Activated CD4-positive, alpha-beta memory T cell treated with anti-CD3 and anti-CD28 coated beads, Interleukin-2, amount 10 ng/mL, durations not matched to agents 7 days and 5 days (primary cell): ENCODE data around the gene IFT43. TPM values are rescaled to one million over a fixed set of nuclear protein-coding genes. Genes with fewer than 3 reads are reported as not detected.

Experiments
- CTCF ChIA-PET: fragments of 350-600 bp; sonication (Branson Sonifier 250); formaldehyde crosslinking; loops from one replicate; lab custom pipeline; 2021; ENCODE audit warnings: antibody characterized with exemption, inconsistent platforms; lab: Charles Lee
- POLR2A ChIA-PET: fragments of 350-600 bp; sonication (Branson Sonifier 250); formaldehyde crosslinking; loops from one replicate; lab custom pipeline; 2021; ENCODE audit warnings: antibody characterized with exemption; lab: Charles Lee
- DNase-seq: peaks from one replicate; pipeline ENCODE4 v3.0.0-alpha.2; 2020
- H3K27ac Mint-ChIP-seq: one replicate; pipeline ENCODE4 v1.8.0; 2021; ENCODE audit warnings: mild to moderate bottlenecking, mixed read lengths
- H3K27me3 Mint-ChIP-seq: one replicate; pipeline ENCODE4 v1.8.0; 2021; ENCODE audit warnings: mixed read lengths
- H3K36me3 Mint-ChIP-seq: one replicate; pipeline ENCODE4 v1.8.0; 2021; ENCODE audit warnings: low read depth, mixed read lengths
- H3K4me1 Mint-ChIP-seq: one replicate; pipeline ENCODE4 v1.8.0; 2021; ENCODE audit warnings: mixed read lengths
- H3K4me3 Mint-ChIP-seq: one replicate; pipeline ENCODE4 v1.8.0; 2021; ENCODE audit warnings: mild to moderate bottlenecking, mixed read lengths
- H3K9me3 Mint-ChIP-seq: one replicate; pipeline ENCODE4 v1.8.0; 2021; ENCODE audit warnings: mixed read lengths
- total RNA-seq, 2 experiments: library from RNA; stranded (reverse); gene quantifications; one replicate each; pipeline ENCODE4 v1.2.3, GENCODE V29; 2021

IFT43 gene
- total RNA-seq, 2 experiments from 2014 or later = 6.4 to 6.9 TPM

DNA sequence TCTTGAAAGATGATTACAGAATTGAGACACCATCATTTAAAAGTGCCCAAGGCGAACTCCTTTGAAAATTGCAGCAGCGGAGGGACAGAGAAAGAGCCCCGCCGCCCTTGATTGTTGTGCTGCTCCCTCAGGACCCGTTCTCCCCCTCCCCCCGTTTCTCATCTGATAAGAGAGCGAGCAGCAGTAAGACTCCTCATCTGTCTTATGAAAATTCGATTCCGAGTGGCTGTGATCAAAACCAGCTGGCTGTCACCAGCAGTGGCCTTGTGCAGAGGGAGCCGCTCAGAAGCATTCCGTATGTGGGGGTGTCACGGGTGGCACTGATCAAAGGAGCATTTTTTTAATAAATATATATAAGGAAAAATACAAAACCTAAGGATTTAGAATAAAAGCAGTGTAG, 88.2 kb downstream of the IFT43 start:
- Mint-ChIP-seq H3K27ac (no peak overlapping the region), H3K9me3 (no peaks in the 10 kb centered on the region), H3K4me1 (no peaks in the 10 kb centered on the region), H3K27me3 (no peaks in the 10 kb centered on the region), H3K4me3 (no peak overlapping the region), H3K36me3 (no peaks in the 10 kb centered on the region)
- ChIA-PET CTCF (no interaction called here), POLR2A (no interaction called here)
- DNase-seq = no peak

DNA sequence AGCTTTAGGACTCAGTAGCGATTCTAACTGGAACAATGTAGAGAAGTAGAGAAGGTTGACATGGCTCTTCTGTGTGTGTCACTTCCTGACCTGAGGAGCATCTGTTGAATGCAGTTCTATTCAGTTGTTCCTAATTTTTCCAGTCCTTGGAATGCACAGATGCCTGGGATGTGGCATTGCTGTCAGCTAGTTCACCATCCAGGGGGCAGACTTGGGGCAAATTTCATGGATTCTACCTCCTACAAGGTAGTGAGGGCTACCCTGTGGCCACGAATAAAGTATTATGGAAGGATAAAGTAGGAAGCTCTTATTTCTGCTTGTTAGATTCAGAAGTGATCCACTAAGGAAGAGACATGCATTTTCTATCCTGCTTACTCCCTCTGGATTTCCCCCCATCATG, 91.8 kb downstream of the IFT43 start:
- H3K27ac Mint-ChIP-seq = no peak overlapping the region
- H3K27me3 Mint-ChIP-seq = no peaks in the 10 kb centered on the region
- DNase-seq = no peak
- H3K4me1 Mint-ChIP-seq = no peaks in the 10 kb centered on the region
- CTCF ChIA-PET = no interaction called here
- H3K4me3 Mint-ChIP-seq = no peak overlapping the region
- POLR2A ChIA-PET = no interaction called here
- no peaks in the 10 kb centered on the region for H3K36me3 Mint-ChIP-seq
- H3K9me3 Mint-ChIP-seq = no peaks in the 10 kb centered on the region

DNA sequence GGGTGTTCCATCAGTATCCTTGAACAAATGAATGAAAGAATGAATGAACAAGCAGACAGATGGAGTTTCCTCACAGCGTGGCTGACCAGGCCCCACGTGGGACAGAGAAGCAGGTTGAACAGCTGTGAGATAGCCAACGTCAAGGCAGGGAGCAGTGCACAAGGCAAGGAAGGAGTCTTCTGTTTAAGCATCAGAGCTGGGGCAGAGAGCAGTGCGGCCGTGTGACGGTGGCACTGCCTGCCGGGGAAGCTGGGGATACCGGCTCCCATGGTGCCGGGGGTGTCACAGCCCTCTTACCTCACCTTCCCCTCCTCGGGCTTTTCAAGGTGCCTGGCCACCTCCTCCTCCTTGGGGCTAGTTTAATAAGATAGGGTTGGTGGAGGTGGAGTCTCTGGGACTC, 92.9 kb downstream of the IFT43 start:
- CTCF ChIA-PET = no interaction called here
- H3K27me3 Mint-ChIP-seq = no peaks in the 10 kb centered on the region
- no peaks in the 10 kb centered on the region for H3K9me3 Mint-ChIP-seq
- POLR2A ChIA-PET = no interaction called here
- no peak overlapping the region for H3K4me3 Mint-ChIP-seq
- no peak overlapping the region for H3K27ac Mint-ChIP-seq
- DNase-seq = no peak
- H3K36me3 Mint-ChIP-seq = no peaks in the 10 kb centered on the region
- H3K4me1 Mint-ChIP-seq = no peaks in the 10 kb centered on the region

DNA sequence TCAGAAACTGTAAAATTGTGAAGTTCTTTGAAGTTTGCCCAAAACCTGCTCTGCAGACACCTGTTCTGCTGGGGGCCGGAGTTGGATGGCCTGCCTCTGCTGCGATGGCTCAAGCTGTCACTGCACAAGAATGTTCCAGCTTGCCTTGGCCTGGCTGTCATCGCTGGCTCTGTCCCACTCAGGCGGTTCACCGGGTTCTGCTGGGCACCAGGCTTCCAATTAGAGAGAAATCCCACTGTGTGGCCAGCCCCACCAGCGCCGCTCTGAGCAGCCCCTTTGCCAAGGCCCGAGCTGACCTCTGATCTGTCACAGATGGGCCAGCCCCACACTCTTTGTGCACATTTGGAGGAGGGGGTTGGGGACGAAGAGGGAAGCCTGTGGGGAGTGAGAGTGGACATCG, 94.5 kb downstream of the IFT43 start:
- H3K9me3 Mint-ChIP-seq = no peaks in the 10 kb centered on the region
- ChIA-PET POLR2A (no interaction called here), CTCF (no interaction called here)

DNA sequence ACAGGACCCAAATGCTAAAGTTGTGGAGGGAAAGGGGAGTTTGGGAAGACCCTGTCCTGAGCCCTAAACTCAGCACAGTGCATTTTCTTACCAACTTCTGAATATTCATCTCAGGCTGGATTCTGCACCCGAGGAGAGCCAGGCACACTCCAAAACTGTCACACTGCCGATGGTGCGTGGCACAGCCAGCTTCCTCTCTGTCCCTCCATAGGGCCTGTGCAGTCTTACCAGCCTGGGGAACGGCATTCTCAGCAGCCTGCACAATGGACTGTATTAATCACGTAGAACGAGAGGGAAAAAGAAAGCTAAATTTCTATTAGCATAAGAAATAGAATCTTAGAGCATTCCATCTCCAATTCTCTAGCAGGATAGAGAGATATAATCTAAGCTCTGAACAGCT, 94.9 kb downstream of the IFT43 start:
- Mint-ChIP-seq H3K27me3 (no peaks in the 10 kb centered on the region), H3K4me3 (no peak overlapping the region), H3K9me3 (no peaks in the 10 kb centered on the region), H3K36me3 (no peaks in the 10 kb centered on the region), H3K27ac (no peak overlapping the region), H3K4me1 (no peaks in the 10 kb centered on the region)
- ChIA-PET POLR2A (no interaction called here), CTCF (no interaction called here)
- no peak for DNase-seq

More for the DNA sequence above, 94.5 kb downstream of the IFT43 start:
- DNase-seq = no peak
- Mint-ChIP-seq H3K27ac (no peak overlapping the region), H3K36me3 (no peaks in the 10 kb centered on the region), H3K4me1 (no peaks in the 10 kb centered on the region), H3K4me3 (no peak overlapping the region), H3K27me3 (no peaks in the 10 kb centered on the region)

DNA sequence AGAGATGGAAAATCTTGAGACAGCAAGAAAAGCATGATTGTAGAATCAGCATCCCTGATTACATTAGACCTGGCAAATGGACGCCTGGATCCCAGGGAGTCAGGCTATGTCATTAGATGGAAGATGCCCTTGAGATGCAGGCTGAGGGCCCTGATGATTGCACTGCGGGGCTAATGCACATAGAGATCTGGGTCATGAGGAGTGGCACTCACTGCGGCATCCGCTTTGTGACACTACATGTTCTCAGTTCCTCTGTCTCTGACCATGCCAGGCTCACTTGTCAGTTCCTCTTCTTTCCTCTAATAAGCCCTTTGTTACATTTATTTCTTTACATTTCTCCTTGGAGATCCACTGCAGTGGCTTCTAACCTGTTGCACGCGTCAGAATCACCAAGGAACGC, 96.1 kb downstream of the IFT43 start:
- CTCF ChIA-PET = no interaction called here
- Mint-ChIP-seq H3K4me1 (no peaks in the 10 kb centered on the region), H3K27me3 (no peaks in the 10 kb centered on the region), H3K9me3 (no peaks in the 10 kb centered on the region), H3K27ac (no peak overlapping the region), H3K36me3 (no peaks in the 10 kb centered on the region), H3K4me3 (no peak overlapping the region)
- DNase-seq = no peak
- POLR2A ChIA-PET = no interaction called here

DNA sequence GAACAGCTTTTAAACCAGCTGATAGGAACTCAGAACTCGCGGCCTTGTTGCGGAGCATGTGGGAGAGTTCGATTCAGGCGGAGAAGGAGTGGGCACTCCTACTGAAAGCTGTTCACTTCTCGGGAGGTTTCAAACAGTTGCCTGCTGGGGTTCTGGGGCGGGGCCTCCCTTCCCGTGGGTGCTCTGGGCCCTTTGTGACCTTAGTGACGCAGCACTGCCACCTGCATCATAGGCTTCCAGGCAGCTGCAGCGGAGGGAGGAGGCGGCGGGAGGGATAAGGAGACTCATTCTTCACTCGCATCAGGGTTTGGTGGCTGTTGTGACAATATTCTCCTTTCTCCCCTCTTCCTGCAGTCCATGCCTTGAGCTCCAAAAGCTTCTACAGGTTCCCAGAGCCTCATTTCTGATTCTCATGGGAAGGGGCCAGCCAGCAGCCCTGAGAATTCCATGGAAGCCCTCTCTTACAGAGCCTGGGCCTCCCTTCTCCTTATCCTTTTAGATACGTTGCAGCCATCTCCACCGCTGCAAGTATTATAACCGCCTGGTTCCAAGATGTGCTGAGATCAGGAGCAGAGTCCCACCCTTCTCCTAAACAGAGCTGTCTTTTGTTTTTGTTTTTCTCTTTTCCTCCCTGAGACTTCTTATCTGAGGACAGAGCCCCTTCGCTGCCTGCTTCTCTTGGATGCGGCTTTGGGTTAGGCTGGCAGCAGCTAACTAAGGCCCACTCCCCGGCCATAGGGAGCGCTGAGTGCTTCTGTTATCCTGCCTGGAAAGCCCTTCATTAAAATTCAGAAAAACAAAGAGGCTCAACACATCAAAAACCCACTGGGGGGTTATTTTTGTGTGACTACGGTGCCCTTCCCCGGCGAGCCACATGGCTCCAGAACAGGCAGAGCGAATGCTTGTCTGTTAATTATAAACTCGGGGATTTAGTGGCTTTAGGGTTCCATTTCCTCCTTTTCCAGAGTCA, 98.5 kb downstream of the IFT43 start:
- POLR2A ChIA-PET = no interaction called here
- H3K36me3 Mint-ChIP-seq = no peaks in the 10 kb centered on the region
- H3K9me3 Mint-ChIP-seq = no peaks in the 10 kb centered on the region
- no peak overlapping the region for H3K27ac Mint-ChIP-seq
- H3K4me1 Mint-ChIP-seq = no peaks in the 10 kb centered on the region
- DNase-seq = no peak
- no peaks in the 10 kb centered on the region for H3K27me3 Mint-ChIP-seq
- CTCF ChIA-PET = no interaction called here
- no peak overlapping the region for H3K4me3 Mint-ChIP-seq

DNA sequence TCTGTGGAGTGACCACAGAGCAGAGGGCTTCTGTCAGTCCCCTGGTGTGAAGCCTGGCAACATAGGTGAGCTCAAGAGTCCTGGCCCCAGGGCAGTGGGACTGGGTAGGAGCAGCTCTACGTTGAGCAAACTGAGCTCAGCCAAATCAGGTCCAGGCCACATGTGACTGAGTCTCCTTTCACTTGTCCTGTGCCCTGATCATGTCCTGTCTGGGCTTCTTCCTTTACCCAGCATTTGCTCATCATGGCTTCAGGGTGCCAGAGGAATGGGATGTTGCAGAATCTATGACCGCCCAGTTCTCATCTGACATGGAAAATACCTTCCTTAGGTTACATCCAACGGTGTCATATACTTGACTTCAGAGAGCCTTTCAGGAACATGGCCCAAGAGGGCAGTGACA, 99.8 kb downstream of the IFT43 start:
- Mint-ChIP-seq H3K4me1 (no peaks in the 10 kb centered on the region), H3K9me3 (no peaks in the 10 kb centered on the region), H3K27me3 (no peaks in the 10 kb centered on the region), H3K27ac (no peak overlapping the region), H3K4me3 (no peak overlapping the region), H3K36me3 (no peaks in the 10 kb centered on the region)
- ChIA-PET POLR2A (no interaction called here), CTCF (no interaction called here)
- no peak for DNase-seq

DNA sequence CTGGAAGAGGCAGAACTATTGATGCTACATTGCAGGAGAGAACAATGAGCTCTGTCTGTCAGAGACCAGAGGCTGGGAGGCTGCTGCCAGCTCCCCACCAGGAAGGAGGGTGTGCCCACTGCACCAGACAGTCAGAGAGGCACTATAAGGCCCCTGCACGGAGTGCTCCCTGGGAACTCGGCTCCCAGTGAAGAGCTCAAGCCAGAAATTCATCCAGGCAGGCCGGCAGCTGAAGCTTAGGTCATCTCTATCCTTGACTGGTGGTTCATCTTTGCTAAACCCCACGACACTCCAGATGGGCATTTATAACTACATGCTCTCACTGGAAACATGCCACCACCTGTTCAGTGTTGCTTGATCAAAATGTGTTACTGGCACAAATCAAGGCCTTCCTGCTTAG, 101.1 kb downstream of the IFT43 start:
- Mint-ChIP-seq H3K4me1 (no peaks in the 10 kb centered on the region), H3K36me3 (no peaks in the 10 kb centered on the region), H3K27me3 (no peaks in the 10 kb centered on the region), H3K9me3 (no peaks in the 10 kb centered on the region), H3K27ac (no peak overlapping the region), H3K4me3 (no peak overlapping the region)
- CTCF ChIA-PET = no interaction called here
- POLR2A ChIA-PET = no interaction called here
- DNase-seq = no peak

DNA sequence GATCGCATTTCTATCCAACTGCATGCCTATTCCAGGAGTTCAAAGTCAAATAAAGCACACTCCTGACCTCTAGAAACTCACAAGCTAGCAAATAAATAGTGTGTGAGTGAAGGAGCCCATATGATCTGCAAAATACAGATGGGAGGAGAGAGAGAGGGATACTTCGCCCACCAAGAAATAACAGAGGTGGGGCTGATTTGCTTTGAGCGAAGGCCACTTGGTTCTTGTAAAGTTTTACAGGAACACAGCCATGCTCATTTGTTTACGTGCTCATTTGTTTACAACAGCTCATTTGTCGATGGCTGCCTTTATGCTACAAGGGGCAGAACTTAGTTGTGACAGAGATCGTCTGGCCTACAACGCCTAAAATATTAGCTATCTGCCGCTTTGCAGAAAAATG, 102.8 kb downstream of the IFT43 start:
- no peaks in the 10 kb centered on the region for H3K4me1 Mint-ChIP-seq

DNA sequence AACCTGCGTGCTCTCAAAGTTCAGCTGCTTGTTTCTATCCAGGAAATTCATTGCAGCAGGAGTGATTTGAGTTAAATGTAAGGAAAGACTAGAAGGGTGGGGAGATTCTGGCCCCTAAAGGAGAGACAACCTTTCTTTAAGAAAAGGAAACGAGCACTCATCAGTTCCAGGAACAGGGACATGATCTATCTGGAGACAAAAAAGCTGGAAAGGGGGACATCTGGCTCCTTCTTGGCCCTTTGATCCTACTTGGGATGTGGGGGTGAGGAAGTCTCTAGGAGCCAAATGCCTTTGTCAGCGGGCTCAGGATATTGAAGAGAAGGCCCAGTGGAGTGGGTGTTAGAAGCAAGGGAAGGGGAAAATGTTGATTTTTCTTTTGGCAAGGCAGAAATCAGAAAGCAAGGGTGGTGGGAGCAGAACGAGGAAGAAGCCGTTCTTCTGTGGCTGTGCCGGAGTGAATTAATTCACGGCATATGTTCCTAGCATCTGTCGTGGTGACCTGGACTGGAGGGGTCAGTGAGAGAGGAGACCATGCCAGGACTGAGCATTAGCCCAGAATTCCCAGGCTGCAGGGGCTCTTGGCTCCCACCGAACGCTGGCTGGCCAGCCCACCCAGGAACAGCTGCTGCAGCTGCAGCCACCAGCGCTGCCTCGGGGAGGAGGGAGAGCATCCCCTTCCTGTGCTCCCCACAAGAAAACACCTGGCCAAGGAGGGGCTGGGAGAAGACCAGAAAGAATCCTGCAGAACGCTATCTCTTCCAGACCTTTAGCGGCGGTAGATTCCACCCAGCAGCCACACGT, 103.4 kb downstream of the IFT43 start:
- no peaks in the 10 kb centered on the region for H3K4me1 Mint-ChIP-seq
- no peak overlapping the region for H3K27ac Mint-ChIP-seq
- ChIA-PET CTCF (no interaction called here), POLR2A (no interaction called here)
- no peaks in the 10 kb centered on the region for H3K9me3 Mint-ChIP-seq
- no peaks in the 10 kb centered on the region for H3K36me3 Mint-ChIP-seq
- no peak overlapping the region for H3K4me3 Mint-ChIP-seq
- H3K27me3 Mint-ChIP-seq = peaks cover 1% of the 10 kb centered on the region
- DNase-seq = no peak

More for the DNA sequence above, 102.8 kb downstream of the IFT43 start:
- DNase-seq = no peak
- ChIA-PET CTCF (no interaction called here), POLR2A (no interaction called here)
- Mint-ChIP-seq H3K9me3 (no peaks in the 10 kb centered on the region), H3K27ac (no peak overlapping the region), H3K27me3 (peaks cover 1% of the 10 kb centered on the region), H3K36me3 (no peaks in the 10 kb centered on the region), H3K4me3 (no peak overlapping the region)

DNA sequence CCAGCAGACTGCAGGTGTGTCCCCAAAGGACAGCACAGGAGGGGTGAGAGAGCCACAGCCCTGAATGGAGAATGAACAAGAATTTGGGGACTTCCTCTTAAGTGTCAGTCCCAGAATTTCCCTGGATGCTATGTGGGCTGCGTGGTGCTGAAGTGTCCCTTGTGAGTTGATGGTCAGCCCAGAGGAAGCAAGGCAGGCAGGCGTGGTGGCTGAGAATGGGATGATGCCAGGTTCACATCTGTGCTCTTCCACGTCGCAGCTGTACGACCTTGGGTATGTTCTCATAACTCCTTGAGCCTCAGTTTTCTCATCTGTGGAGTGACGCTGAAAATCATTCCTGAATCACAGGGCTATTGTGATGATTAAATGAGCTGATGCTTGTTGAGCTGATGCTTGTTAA, 104.0 kb downstream of the IFT43 start:
- CTCF ChIA-PET = no interaction called here
- H3K4me3 Mint-ChIP-seq = no peak overlapping the region
- DNase-seq = no peak
- no peak overlapping the region for H3K27ac Mint-ChIP-seq
- no peaks in the 10 kb centered on the region for H3K9me3 Mint-ChIP-seq
- peaks cover 1% of the 10 kb centered on the region for H3K27me3 Mint-ChIP-seq
- POLR2A ChIA-PET = no interaction called here
- H3K36me3 Mint-ChIP-seq = no peaks in the 10 kb centered on the region
- no peaks in the 10 kb centered on the region for H3K4me1 Mint-ChIP-seq

DNA sequence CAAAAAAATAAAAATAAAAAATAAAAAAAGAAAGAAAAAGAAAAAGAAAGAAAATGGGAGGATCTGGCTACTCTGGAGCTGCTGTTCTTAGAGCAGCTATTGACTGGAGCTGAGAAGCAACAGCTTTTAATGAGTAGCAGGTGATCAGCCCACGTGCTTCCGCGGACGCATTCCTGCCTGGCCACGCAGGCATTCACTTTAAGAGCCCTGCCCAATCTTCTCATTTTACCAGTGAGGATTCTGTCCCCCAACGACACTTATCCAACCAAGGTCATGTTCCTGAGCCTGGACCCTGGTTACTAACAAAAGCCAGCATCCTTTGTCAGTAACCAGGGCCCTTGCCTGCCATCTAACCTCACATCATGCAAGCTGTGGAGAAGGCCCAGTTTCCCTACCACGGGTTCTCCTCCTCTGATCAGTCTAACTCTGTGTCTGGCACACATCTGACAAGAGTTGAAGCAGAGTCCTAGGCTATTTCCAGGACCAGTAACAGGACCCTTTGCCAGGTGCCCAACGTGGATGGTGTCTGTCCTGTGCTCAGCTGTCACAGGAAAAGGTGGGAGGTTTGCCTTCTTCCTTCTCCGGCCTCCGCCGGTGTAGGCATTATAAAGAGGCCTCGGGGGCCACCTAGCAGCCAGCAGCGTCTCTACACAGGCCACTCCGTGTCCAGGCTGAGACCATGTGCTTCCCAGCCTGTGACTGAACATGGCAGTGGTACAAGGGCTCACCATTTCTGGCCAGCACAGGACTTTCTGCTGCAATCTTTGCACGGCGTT, 105.2 kb downstream of the IFT43 start:
- ChIA-PET POLR2A (no interaction called here), CTCF (no interaction called here)
- H3K9me3 Mint-ChIP-seq = no peaks in the 10 kb centered on the region
- no peaks in the 10 kb centered on the region for H3K4me1 Mint-ChIP-seq
- DNase-seq = no peak
- H3K27me3 Mint-ChIP-seq = peaks cover 1% of the 10 kb centered on the region
- no peaks in the 10 kb centered on the region for H3K36me3 Mint-ChIP-seq
- H3K27ac Mint-ChIP-seq = no peak overlapping the region
- no peak overlapping the region for H3K4me3 Mint-ChIP-seq
